ENCODE results near the gene LARP4B. TPM values are rescaled to one million over a fixed set of nuclear protein-coding genes. Genes with fewer than 3 reads are reported as not detected.

LARP4B gene
- total RNA-seq, 2 donors from 2014 or later, result 42.2 to 70.6 TPM

- ATAC-seq (ENCODE audit: insufficient number of reproducible peaks, low FRiP score, low read depth) (no peak), DNase-seq (ENCODE audit: low spot score) (no peak)
- Histone ChIP-seq H3K4me3 (no peak overlapping the region), H3K27me3 (replicated peaks; ENCODE audit: insufficient read depth) (no peaks in the 10 kb centered on the region), H3K36me3 (no peaks in the 10 kb centered on the region), H3K27ac (no peak overlapping the region), H3K9me3 (no peaks in the 10 kb centered on the region), H3K4me1 (ENCODE audit: control insufficient read depth in 1 of 2, low read depth in 2 of 2) (peaks cover 0 to 8% of the 10 kb centered on the region in 2 donors)
- no peak for TF ChIP-seq CTCF (IDR thresholded peaks at IDR 0.05)
Measured at GRCh38 chr10:790821-791551, 140.5 kb downstream of the LARP4B start.

GRCh38 chr10:789831-790701, 141.4 kb downstream of the LARP4B start:
- no peaks in the 10 kb centered on the region for H3K36me3 ChIP-seq
- no peak for ATAC-seq (ENCODE audit: insufficient number of reproducible peaks, low FRiP score, low read depth)
- H3K9me3 ChIP-seq, result no peaks in the 10 kb centered on the region
- H3K27me3 ChIP-seq (replicated peaks; ENCODE audit: insufficient read depth), result no peaks in the 10 kb centered on the region
- H3K27ac ChIP-seq, result no peak overlapping the region
- DNase-seq (ENCODE audit: low spot score), result no peak
- TF ChIP-seq CTCF (IDR thresholded peaks at IDR 0.05), result no peak
- peaks cover 0 to 8% of the 10 kb centered on the region in 2 donors for H3K4me1 ChIP-seq (ENCODE audit: control insufficient read depth in 1 of 2, low read depth in 2 of 2)
- no peak overlapping the region for H3K4me3 ChIP-seq

GRCh38 chr10:788796-789748, 142.4 kb downstream of the LARP4B start:
- Histone ChIP-seq H3K27ac (no peak overlapping the region), H3K36me3 (no peaks in the 10 kb centered on the region), H3K9me3 (no peaks in the 10 kb centered on the region), H3K27me3 (replicated peaks; ENCODE audit: insufficient read depth) (no peaks in the 10 kb centered on the region), H3K4me1 (ENCODE audit: control insufficient read depth in 1 of 2, low read depth in 2 of 2) (peaks cover 0 to 8% of the 10 kb centered on the region in 2 donors), H3K4me3 (peak overlapping the region; percentile 59)
- TF ChIP-seq CTCF (IDR thresholded peaks at IDR 0.05), result peak; percentile 70
- no peak for DNase-seq (ENCODE audit: low spot score)
- ATAC-seq (ENCODE audit: insufficient number of reproducible peaks, low FRiP score, low read depth), result no peak

GRCh38 chr10:787933-788651, 143.4 kb downstream of the LARP4B start:
- no peaks in the 10 kb centered on the region for H3K9me3 ChIP-seq
- H3K27me3 ChIP-seq (replicated peaks; ENCODE audit: insufficient read depth), result no peaks in the 10 kb centered on the region
- H3K27ac ChIP-seq, result no peak overlapping the region
- peaks cover 0 to 8% of the 10 kb centered on the region in 2 donors for H3K4me1 ChIP-seq (ENCODE audit: control insufficient read depth in 1 of 2, low read depth in 2 of 2)
- no peak for TF ChIP-seq CTCF (IDR thresholded peaks at IDR 0.05)
- ATAC-seq (ENCODE audit: insufficient number of reproducible peaks, low FRiP score, low read depth), result no peak
- H3K4me3 ChIP-seq, result no peak overlapping the region
- no peaks in the 10 kb centered on the region for H3K36me3 ChIP-seq
- DNase-seq (ENCODE audit: low spot score), result no peak

Measured in thoracic aorta (tissue), 2 donors.